Measurements from ENCODE around the gene PAN3.
"Not testable (repeated sequence)": the region's sequence is repeated elsewhere in the genome, so short reads cannot be mapped to it uniquely, and the experiment has no call there.

PAN3 gene

GRCh38 chr13:28138756-28139470 lies 568 bp downstream of the PAN3 start:
- peak; percentile 85 for DNase-seq

GRCh38 chr13:28140433-28141125 lies 2.2 kb downstream of the PAN3 start:
- no peak for DNase-seq

- not testable (repeated sequence) for DNase-seq
Observed at GRCh38 chr13:28141542-28141941, 3.2 kb downstream of the PAN3 start.

- DNase-seq, result no peak
Observed at GRCh38 chr13:28145049-28145448, 6.7 kb downstream of the PAN3 start.

- no peak for DNase-seq
Observed at GRCh38 chr13:28147495-28147894, 9.2 kb downstream of the PAN3 start.

- DNase-seq, result no peak
Observed at GRCh38 chr13:28159057-28159456, 20.7 kb downstream of the PAN3 start.

GRCh38 chr13:28161370-28161769 lies 23.0 kb downstream of the PAN3 start:
- no peak for DNase-seq

GRCh38 chr13:28163587-28163986 lies 25.2 kb downstream of the PAN3 start:
- DNase-seq, result no peak

GRCh38 chr13:28166257-28166656 lies 27.9 kb downstream of the PAN3 start:
- no peak for DNase-seq

- no peak for DNase-seq
Observed at GRCh38 chr13:28171266-28171665, 32.9 kb downstream of the PAN3 start.

- DNase-seq, result no peak
Observed at GRCh38 chr13:28172947-28173346, 34.6 kb downstream of the PAN3 start.

- DNase-seq, result no peak
Observed at GRCh38 chr13:28173793-28174192, 35.4 kb downstream of the PAN3 start.

GRCh38 chr13:28177327-28177726 lies 39.0 kb downstream of the PAN3 start:
- DNase-seq, result no peak

- no peak for DNase-seq
Observed at GRCh38 chr13:28177877-28178276, 39.5 kb downstream of the PAN3 start.

GRCh38 chr13:28179974-28180373 lies 41.6 kb downstream of the PAN3 start:
- DNase-seq, result no peak

- no peak for DNase-seq
Observed at GRCh38 chr13:28181413-28181812, 43.1 kb downstream of the PAN3 start.

GRCh38 chr13:28185256-28185655 lies 46.9 kb downstream of the PAN3 start:
- DNase-seq, result no peak

GRCh38 chr13:28199089-28199488 lies 60.7 kb downstream of the PAN3 start:
- DNase-seq, result no peak

- DNase-seq, result no peak
Observed at GRCh38 chr13:28204043-28204442, 65.7 kb downstream of the PAN3 start.

- no peak for DNase-seq
Observed at GRCh38 chr13:28204690-28205443, 66.5 kb downstream of the PAN3 start.

- DNase-seq, result no peak
Observed at GRCh38 chr13:28218679-28219078, 80.3 kb downstream of the PAN3 start.

- DNase-seq, result no peak
Observed at GRCh38 chr13:28219408-28220099, 81.2 kb downstream of the PAN3 start.

GRCh38 chr13:28220166-28220565 lies 81.8 kb downstream of the PAN3 start:
- no peak for DNase-seq
